Ectodermal cell (in vitro differentiated cells): ENCODE data around the gene TBC1D22A.
"Not testable (repeated sequence)": the region's sequence is repeated elsewhere in the genome, so short reads cannot be mapped to it uniquely, and the experiment has no call there.

Experiments
- H3K27ac ChIP-seq: 2 replicates; pipeline ENCODE4 v1.7.0; 2013; ENCODE audit warnings: mild to moderate bottlenecking, low read depth, low read length; ENCODE audit not compliant: insufficient read depth, poor library complexity, severe bottlenecking
- H3K27me3 ChIP-seq: 2 replicates; pipeline ENCODE4 v1.7.0; 2013; ENCODE audit warnings: mild to moderate bottlenecking, low read length; ENCODE audit not compliant: insufficient read depth, control insufficient read depth, poor library complexity, severe bottlenecking
- H3K36me3 ChIP-seq: one replicate; pipeline ENCODE4 v1.7.0; 2013; ENCODE audit warnings: low read length; ENCODE audit not compliant: control insufficient read depth, insufficient read depth
- H3K4me1 ChIP-seq: one replicate; pipeline ENCODE4 v1.7.0; 2013; ENCODE audit warnings: low read length; ENCODE audit not compliant: control insufficient read depth, insufficient read depth
- H3K4me3 ChIP-seq: 2 replicates; pipeline ENCODE4 v1.7.0; 2013; ENCODE audit warnings: low read depth, low read length, control low read depth; ENCODE audit not compliant: insufficient read depth
- H3K9me3 ChIP-seq: 2 replicates; pipeline ENCODE4 v1.7.0; 2013; ENCODE audit warnings: mild to moderate bottlenecking, low read length, moderate library complexity; ENCODE audit not compliant: control insufficient read depth
- WGBS, 2 experiments: methylation state at CpG; one replicate each; pipeline ENCODE4 v1.1.7; 2013; ENCODE audit warnings: missing lambda C conversion rate in 2 of 2; 5-methylcytosine and 5-hydroxymethylcytosine counted together

The TBC1D22A gene

DNA sequence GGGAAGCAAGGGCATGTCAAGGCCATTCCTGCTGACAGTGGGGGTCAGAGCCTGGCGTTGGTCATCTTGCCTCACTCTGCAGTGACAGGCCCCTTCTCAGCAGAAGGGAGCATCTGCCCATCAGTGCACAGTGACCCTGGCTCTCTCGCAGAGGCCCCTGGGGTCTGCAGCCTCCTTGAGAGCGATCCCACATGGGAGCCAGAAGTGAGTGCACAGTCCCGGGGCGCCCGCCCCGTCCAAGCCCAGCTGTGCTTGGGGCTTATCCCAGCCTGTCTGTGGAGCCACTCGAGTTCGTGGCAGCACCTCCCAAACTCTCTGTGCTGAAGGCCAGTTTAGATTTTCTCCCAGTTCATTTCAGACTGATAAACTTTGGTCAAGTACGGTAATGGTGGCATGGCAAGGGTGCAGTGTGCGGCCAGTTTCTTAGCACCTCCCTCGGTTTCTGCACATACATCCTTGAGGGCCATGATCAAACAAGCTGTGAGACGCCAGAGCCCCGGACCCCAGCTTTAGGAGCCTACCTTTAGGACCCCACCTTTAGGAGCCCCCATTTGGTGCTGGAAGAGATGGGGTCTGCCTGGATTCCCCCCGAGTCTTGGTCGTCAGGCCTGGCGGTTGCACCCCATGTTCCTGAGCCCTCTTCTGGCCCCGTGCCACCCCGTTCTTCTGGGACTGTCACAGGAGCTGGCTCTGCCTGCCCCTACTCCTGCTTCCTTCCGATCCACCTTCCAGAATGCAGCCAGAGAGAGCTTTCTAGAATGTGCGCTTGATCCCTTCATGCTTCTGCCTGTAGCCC, 369.4 kb downstream of the TBC1D22A start:
- WGBS, 2 experiments = 95% methylated on average over 21 of the region's 21 CpGs
- H3K27me3 ChIP-seq = no peaks in the 10 kb centered on the region
- H3K9me3 ChIP-seq = no peaks in the 10 kb centered on the region
- H3K4me1 ChIP-seq = no peaks in the 10 kb centered on the region
- H3K4me3 ChIP-seq = no peak overlapping the region
- no peak overlapping the region for H3K27ac ChIP-seq
- H3K36me3 ChIP-seq = no peaks in the 10 kb centered on the region

DNA sequence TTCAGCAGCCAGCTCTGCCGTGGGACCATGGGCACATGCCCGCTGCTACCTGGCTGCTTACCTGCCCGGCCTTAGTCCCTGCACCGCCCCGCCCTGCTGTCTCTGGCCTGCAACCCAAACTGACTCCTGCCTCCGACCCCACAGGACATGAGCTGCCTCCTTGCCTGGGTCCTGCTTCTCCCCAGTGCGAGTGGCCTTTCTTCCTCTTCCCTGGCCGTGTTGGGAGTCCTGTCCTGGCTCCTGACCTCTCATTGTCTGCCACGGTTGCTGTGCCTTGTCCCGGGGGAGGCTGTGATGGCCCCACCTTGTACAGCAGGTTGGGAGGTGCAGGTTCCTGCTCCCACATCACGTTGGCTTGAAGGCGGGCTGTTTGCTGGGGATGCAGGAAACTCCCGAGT, 370.0 kb downstream of the TBC1D22A start:
- Histone ChIP-seq H3K9me3 (no peaks in the 10 kb centered on the region), H3K4me3 (no peak overlapping the region), H3K27me3 (no peaks in the 10 kb centered on the region), H3K36me3 (no peaks in the 10 kb centered on the region), H3K4me1 (no peaks in the 10 kb centered on the region), H3K27ac (no peak overlapping the region)
- WGBS, 2 experiments = 79 to 84% methylated on average over 13 of the region's 13 CpGs

- Histone ChIP-seq H3K27me3 (no peaks in the 10 kb centered on the region), H3K9me3 (no peaks in the 10 kb centered on the region), H3K4me1 (no peaks in the 10 kb centered on the region), H3K36me3 (no peaks in the 10 kb centered on the region), H3K27ac (no peak overlapping the region), H3K4me3 (no peak overlapping the region)
- WGBS, 2 experiments = 82 to 84% methylated on average over 23 to 25 of the region's 25 CpGs
Measured at GRCh38 chr22:47133061-47133969, 370.9 kb downstream of the TBC1D22A start.

DNA sequence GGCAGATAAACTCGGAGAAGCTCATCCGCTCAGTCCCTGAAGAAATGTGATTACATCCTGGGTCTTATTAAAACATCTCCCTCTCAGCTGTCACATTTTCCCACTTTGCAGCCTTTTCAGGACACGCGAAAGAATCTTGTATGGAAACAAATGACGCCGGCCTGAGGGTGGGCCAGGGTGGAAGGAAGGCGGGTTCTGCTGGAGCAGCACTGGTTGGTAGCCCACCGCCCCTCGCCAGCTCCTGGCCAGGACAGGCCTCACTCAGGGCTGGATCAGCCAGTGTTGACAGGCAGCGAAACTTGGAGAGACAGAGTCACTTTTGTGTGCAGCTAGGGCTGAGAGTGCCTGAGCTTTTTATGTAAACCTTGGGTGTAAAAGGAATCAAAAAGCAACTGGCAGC, 371.8 kb downstream of the TBC1D22A start:
- 90 to 91% methylated on average over 10 of the region's 10 CpGs for WGBS, 2 experiments
- no peaks in the 10 kb centered on the region for H3K9me3 ChIP-seq
- H3K27ac ChIP-seq = no peak overlapping the region
- H3K36me3 ChIP-seq = no peaks in the 10 kb centered on the region
- no peaks in the 10 kb centered on the region for H3K27me3 ChIP-seq
- no peak overlapping the region for H3K4me3 ChIP-seq
- H3K4me1 ChIP-seq = no peaks in the 10 kb centered on the region

DNA sequence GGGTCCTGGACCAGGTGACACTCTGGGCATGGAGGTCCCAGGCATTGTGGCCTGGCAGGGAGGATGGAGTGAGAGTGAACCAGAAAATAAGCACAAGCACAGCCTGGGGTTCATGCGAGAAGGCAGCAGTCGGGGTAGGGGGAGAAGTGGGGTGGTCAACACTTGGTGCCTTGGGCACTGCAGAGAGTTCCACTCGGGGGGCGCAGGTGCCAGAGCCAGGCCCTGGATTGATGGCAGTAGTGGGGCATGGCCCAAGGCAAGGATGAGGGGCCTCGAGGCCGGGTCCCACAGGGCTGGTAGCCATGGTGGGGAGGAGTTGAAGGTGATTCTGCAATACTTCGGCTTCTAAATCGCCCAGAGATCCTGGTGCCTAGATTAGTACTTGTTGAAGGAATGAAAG, 372.9 kb downstream of the TBC1D22A start:
- 83 to 84% methylated on average over 8 of the region's 8 CpGs for WGBS, 2 experiments
- H3K36me3 ChIP-seq = no peaks in the 10 kb centered on the region
- H3K27ac ChIP-seq = no peak overlapping the region
- no peaks in the 10 kb centered on the region for H3K9me3 ChIP-seq
- no peaks in the 10 kb centered on the region for H3K27me3 ChIP-seq
- no peak overlapping the region for H3K4me3 ChIP-seq
- no peaks in the 10 kb centered on the region for H3K4me1 ChIP-seq

GRCh38 chr22:47136050-47136449, 373.6 kb downstream of the TBC1D22A start:
- Histone ChIP-seq H3K36me3 (no peaks in the 10 kb centered on the region), H3K4me3 (no peak overlapping the region), H3K27ac (no peak overlapping the region), H3K4me1 (no peaks in the 10 kb centered on the region), H3K27me3 (no peaks in the 10 kb centered on the region), H3K9me3 (no peaks in the 10 kb centered on the region)
- WGBS, 2 experiments = 96 to 97% methylated on average over 12 of the region's 12 CpGs

- H3K9me3 ChIP-seq = no peaks in the 10 kb centered on the region
- WGBS, 2 experiments = 93 to 97% methylated on average over 16 of the region's 16 CpGs
- no peak overlapping the region for H3K27ac ChIP-seq
- no peak overlapping the region for H3K4me3 ChIP-seq
- H3K4me1 ChIP-seq = no peaks in the 10 kb centered on the region
- H3K36me3 ChIP-seq = no peaks in the 10 kb centered on the region
- no peaks in the 10 kb centered on the region for H3K27me3 ChIP-seq
Measured at GRCh38 chr22:47136671-47137070, 374.2 kb downstream of the TBC1D22A start.

- Histone ChIP-seq H3K27ac (no peak overlapping the region), H3K4me1 (no peaks in the 10 kb centered on the region), H3K36me3 (no peaks in the 10 kb centered on the region), H3K27me3 (no peaks in the 10 kb centered on the region), H3K4me3 (no peak overlapping the region), H3K9me3 (no peaks in the 10 kb centered on the region)
- WGBS, 2 experiments = 94% methylated on average over 30 of the region's 30 CpGs
Measured at GRCh38 chr22:47139013-47139789, 376.8 kb downstream of the TBC1D22A start.

DNA sequence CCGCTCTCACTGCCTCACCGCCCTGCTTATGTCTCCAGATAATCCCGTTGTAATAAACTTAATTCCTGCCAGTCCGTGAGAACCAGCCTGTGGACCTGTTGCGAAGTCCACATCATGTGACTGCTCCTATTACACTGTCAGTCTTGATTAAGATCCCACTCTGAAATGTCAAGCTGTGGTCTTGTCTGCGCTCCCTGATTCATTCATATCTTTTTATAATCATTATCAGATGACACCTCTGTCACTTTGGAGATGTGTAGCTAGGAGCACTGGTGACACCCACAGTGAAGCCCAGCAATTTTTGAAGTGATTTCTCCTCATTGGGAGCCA, 377.3 kb downstream of the TBC1D22A start:
- Histone ChIP-seq H3K27me3 (no peaks in the 10 kb centered on the region), H3K9me3 (no peaks in the 10 kb centered on the region), H3K4me3 (no peak overlapping the region), H3K4me1 (no peaks in the 10 kb centered on the region), H3K36me3 (no peaks in the 10 kb centered on the region), H3K27ac (no peak overlapping the region)
- 91 to 94% methylated on average over 6 of the region's 6 CpGs for WGBS, 2 experiments

DNA sequence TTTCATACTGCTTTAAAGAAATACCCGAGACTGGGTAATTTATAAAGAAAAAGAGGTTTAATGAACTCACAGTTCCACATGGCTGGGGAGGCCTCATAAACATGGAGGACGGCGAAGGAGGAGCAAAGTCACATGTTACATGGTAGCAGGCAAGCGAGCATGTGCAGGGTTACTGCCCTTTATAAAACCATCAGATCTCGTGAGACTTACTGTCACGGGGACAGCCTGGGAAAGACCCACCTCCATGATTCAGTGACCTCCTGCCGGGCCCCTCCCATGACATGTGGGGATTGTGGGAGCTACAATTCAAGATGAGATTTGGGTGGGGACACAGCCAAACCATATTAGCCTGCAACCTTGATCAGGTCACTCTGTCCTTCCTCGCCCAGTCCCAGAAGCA, 378.5 kb downstream of the TBC1D22A start:
- H3K36me3 ChIP-seq, H3K4me3 ChIP-seq, H3K27me3 ChIP-seq, H3K9me3 ChIP-seq, H3K4me1 ChIP-seq, H3K27ac ChIP-seq: not testable (repeated sequence)
- 94% methylated on average over 8 of the region's 8 CpGs for WGBS, 2 experiments
